AG04450 (cell line): ENCODE data around the gene SUMF2. TPM values are rescaled to one million over a fixed set of nuclear protein-coding genes. Genes with fewer than 3 reads are reported as not detected.
"Not testable (repeated sequence)": the region's sequence is repeated elsewhere in the genome, so short reads cannot be mapped to it uniquely, and the experiment has no call there.

Source experiments
- CTCF ChIA-PET: fragments of 300-600, 350-600 bp; formaldehyde crosslinking; extraction: SDS; loops from one replicate; lab custom pipeline; 2022; ENCODE audit warnings: antibody characterized with exemption, inconsistent platforms; lab: Charles Lee
- POLR2A ChIA-PET: fragments of 350-600 bp; formaldehyde crosslinking; extraction: SDS; loops from one replicate; lab custom pipeline; 2021; ENCODE audit warnings: antibody characterized with exemption, inconsistent platforms; lab: Yijun Ruan, JAX
- DNase-seq: peaks from one replicate; pipeline ENCODE4 v3.0.0-alpha.2; 2011; ENCODE audit warnings: low read depth, low spot score
- H3K27ac ChIP-seq: one replicate; pipeline ENCODE4 v1.5.1; 2012; ENCODE audit warnings: low read depth, low read length, control low read depth
- H3K27me3 ChIP-seq: one replicate; pipeline ENCODE4 v1.6.0; 2012; ENCODE audit warnings: low read length; ENCODE audit not compliant: control insufficient read depth, insufficient read depth
- H3K4me3 ChIP-seq: 2 replicates; pipeline ENCODE4 v1.5.1; 2011; ENCODE audit warnings: mild to moderate bottlenecking, low read depth, low read length, control low read depth
- H3K9me3 ChIP-seq: 2 replicates; pipeline ENCODE4 v1.5.1; 2012; ENCODE audit warnings: low read length; ENCODE audit not compliant: control insufficient read depth, insufficient read depth
- polyA plus RNA-seq: library from polyadenylated mRNA; depleted of rRNA; stranded (reverse); fragments of >200 nt; gene quantifications from 2 replicates; pipeline ENCODE4 v1.2.3, GENCODE V29; 2011
- TF ChIP-seq, protein P1 (sequence below): IDR thresholded peaks from 2 replicates; pipeline ENCODE4 v1.5.1; 2011; ENCODE audit warnings: low read depth, low read length, control low read depth, inconsistent platforms

The SUMF2 gene
- polyA plus RNA-seq, 1 experiment: 95.4 TPM

GRCh38 chr7:56028942-56029630, 35.0 kb upstream of the SUMF2 start:
- peak overlapping the region; percentile 77 for H3K27ac ChIP-seq
- POLR2A ChIA-PET: interaction anchor here (0.6 to 1.7 kb wide), 3 partner anchors 17 to 22 kb away, joined by 4 to 8 read pairs (median 5); partner anchors contain the start of genes CCT6A and PSPH
- CTCF ChIA-PET: interaction anchor here (2.7 kb wide), 1 partner anchor 45 kb away, joined by 12 read pairs; no protein-coding TSS in a partner anchor
- H3K4me3 ChIP-seq: no peak overlapping the region
- H3K9me3 ChIP-seq: no peaks in the 10 kb centered on the region; the same call in 1 of the 2 replicates
- TF ChIP-seq, protein P1, sequence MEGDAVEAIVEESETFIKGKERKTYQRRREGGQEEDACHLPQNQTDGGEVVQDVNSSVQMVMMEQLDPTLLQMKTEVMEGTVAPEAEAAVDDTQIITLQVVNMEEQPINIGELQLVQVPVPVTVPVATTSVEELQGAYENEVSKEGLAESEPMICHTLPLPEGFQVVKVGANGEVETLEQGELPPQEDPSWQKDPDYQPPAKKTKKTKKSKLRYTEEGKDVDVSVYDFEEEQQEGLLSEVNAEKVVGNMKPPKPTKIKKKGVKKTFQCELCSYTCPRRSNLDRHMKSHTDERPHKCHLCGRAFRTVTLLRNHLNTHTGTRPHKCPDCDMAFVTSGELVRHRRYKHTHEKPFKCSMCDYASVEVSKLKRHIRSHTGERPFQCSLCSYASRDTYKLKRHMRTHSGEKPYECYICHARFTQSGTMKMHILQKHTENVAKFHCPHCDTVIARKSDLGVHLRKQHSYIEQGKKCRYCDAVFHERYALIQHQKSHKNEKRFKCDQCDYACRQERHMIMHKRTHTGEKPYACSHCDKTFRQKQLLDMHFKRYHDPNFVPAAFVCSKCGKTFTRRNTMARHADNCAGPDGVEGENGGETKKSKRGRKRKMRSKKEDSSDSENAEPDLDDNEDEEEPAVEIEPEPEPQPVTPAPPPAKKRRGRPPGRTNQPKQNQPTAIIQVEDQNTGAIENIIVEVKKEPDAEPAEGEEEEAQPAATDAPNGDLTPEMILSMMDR: no peak
- no peaks in the 10 kb centered on the region for H3K27me3 ChIP-seq
- DNase-seq: peak; percentile 69

GRCh38 chr7:56030340-56030739, 33.7 kb upstream of the SUMF2 start:
- H3K4me3 ChIP-seq: no peak overlapping the region
- DNase-seq: no peak
- POLR2A ChIA-PET: no interaction called here
- H3K27ac ChIP-seq: no peak overlapping the region
- TF ChIP-seq, protein P1: no peak
- H3K9me3 ChIP-seq: no peaks in the 10 kb centered on the region; the same call in 1 of the 2 replicates
- no peaks in the 10 kb centered on the region for H3K27me3 ChIP-seq
- CTCF ChIA-PET: interaction anchor here (1.1 kb wide), 1 partner anchor 43 kb away, joined by 6 read pairs; no protein-coding TSS in a partner anchor

- H3K27me3 ChIP-seq, H3K27ac ChIP-seq, DNase-seq, CTCF ChIA-PET, H3K9me3 ChIP-seq, H3K4me3 ChIP-seq, POLR2A ChIA-PET: not testable (repeated sequence)
These were observed 32.5 kb upstream of the SUMF2 start for GRCh38 chr7:56031556-56031955.

DNA sequence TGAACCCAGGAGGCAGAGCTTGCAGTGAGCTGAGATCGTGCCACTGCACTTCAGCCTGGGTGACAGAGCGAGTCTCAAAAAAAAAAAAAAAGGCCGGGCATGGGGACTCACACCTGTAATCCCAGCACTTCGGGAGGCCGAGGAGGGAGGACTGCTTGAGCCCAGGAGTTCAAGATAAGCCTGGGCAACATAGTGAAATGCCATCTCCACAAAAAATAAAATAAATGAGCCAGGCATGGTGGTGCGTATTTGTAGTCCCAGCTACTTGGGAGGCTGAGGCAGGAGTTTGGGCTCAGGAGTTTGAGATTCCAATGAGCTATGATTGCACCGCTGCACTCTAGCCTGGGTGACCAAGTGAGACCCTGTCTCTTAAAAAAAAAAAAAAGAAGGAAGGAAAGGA, 31.5 kb upstream of the SUMF2 start:
- not testable (repeated sequence) for H3K9me3 ChIP-seq, H3K27ac ChIP-seq, H3K27me3 ChIP-seq, DNase-seq
- H3K4me3 ChIP-seq: peak overlapping the region; percentile 73; the same call in 1 of the 2 replicates
- CTCF ChIA-PET: interaction anchor here (0.5 to 0.6 kb wide), 2 partner anchors 41 to 46 kb away, joined by 3 to 4 read pairs; no protein-coding TSS in a partner anchor
- POLR2A ChIA-PET: interaction anchor here (2.3 kb wide), 1 partner anchor 19 kb away, joined by 17 read pairs; the partner anchor contains the start of genes CCT6A and PSPH

- Histone ChIP-seq H3K27me3 (no peaks in the 10 kb centered on the region), H3K4me3 (peak overlapping the region; percentile 73), H3K27ac (peak overlapping the region; percentile 66), H3K9me3 (no peaks in the 10 kb centered on the region; the same call in 1 of the 2 replicates)
- ChIA-PET POLR2A (interaction anchor here (0.9 to 2.3 kb wide), 4 partner anchors 17 to 31 kb away, joined by 3 to 40 read pairs (median 10); partner anchors contain the start of genes CCT6A and PSPH), CTCF (interaction anchor here (1.1 to 1.8 kb wide), 4 partner anchors 10 to 41 kb away, joined by 4 to 6 read pairs (median 4); no protein-coding TSS in a partner anchor)
- no peak for DNase-seq
- TF ChIP-seq, protein P1: peak; percentile 42
These were observed 30.2 kb upstream of the SUMF2 start for GRCh38 chr7:56033671-56034432.
